ENCODE data around the gene OSTM1. TPM values are rescaled to one million over a fixed set of nuclear protein-coding genes. Genes with fewer than 3 reads are reported as not detected.

The OSTM1 gene
- polyA plus RNA-seq, 1 donor (not counting 4 experiments of a cell fraction or from before 2014, with no cell fraction given), result 71.3 TPM

- H3K27ac ChIP-seq (ENCODE audit: control insufficient read depth, insufficient read depth, low read length), result no peak overlapping the region
- H3K4me1 ChIP-seq (ENCODE audit: control insufficient read depth, extremely low read depth, insufficient read depth, low read length), result peaks cover 29% of the 10 kb centered on the region
- no peaks in the 10 kb centered on the region for H4K20me1 ChIP-seq (ENCODE audit: control insufficient read depth, extremely low read depth, insufficient read depth, low read length)
- H3K9ac ChIP-seq (ENCODE audit: control insufficient read depth, extremely low read depth, insufficient read depth, low read length), result no peak overlapping the region
- no peaks in the 10 kb centered on the region for H3K9me3 ChIP-seq (ENCODE audit: control insufficient read depth, low read depth, low read length)
- H2AFZ ChIP-seq (ENCODE audit: control insufficient read depth, low read length), result peak overlapping the region; percentile 45
- peak overlapping the region; percentile 28 to 70 (median 55) for H3K4me3 ChIP-seq (ENCODE audit: control insufficient read depth in 2 of 3, extremely low read depth in 1 of 3, insufficient read depth in 2 of 3, low read depth in 1 of 3, low read length in 3 of 3)
- TF ChIP-seq CTCF (optimal IDR thresholded peaks at IDR 0.05 in 1 of 3, IDR thresholded peaks at IDR 0.05 in 1 of 3, conservative IDR thresholded peaks at IDR 0.05 in 1 of 3; ENCODE audit: extremely low read depth in 1 of 3, insufficient read depth in 2 of 3, low read length in 3 of 3) (no peak), EZH2 (IDR thresholded peaks at IDR 0.05; ENCODE audit: low read length) (peak; percentile 87)
- H3K9me1 ChIP-seq (ENCODE audit: control insufficient read depth, extremely low read depth, insufficient read depth, low read length), result no peaks in the 10 kb centered on the region
- FAIRE-seq (no peak), DNase-seq (ENCODE audit: low read depth, low spot score) (no peak)
- peaks cover 87% of the 10 kb centered on the region for H3K27me3 ChIP-seq (ENCODE audit: control insufficient read depth, extremely low read depth, insufficient read depth, low read length)
- no peaks in the 10 kb centered on the region for H3K79me2 ChIP-seq (ENCODE audit: control insufficient read depth, insufficient read depth, low read length)
- dilution Hi-C loops (cut with MboI; ENCODE audit: extremely low pct_ligation_motif_present, low sequenced_read_pairs), result no loop called here
- peak overlapping the region; percentile 80 for H3K4me2 ChIP-seq (ENCODE audit: control insufficient read depth, extremely low read depth, insufficient read depth, low read depth, low read length)
- no peaks in the 10 kb centered on the region for H3K36me3 ChIP-seq (ENCODE audit: control insufficient read depth in 2 of 2, extremely low read depth in 1 of 2, insufficient read depth in 2 of 2, low read length in 2 of 2)
Observed at GRCh38 chr6:108117427-108118358, 43.2 kb upstream of the OSTM1 start.

- Histone ChIP-seq H2AFZ (ENCODE audit: control insufficient read depth, low read length) (no peak overlapping the region), H3K4me3 (ENCODE audit: control insufficient read depth in 2 of 3, extremely low read depth in 1 of 3, insufficient read depth in 2 of 3, low read depth in 1 of 3, low read length in 3 of 3) (peak overlapping the region in 1 of 3 experiments; percentile 70), H3K9ac (ENCODE audit: control insufficient read depth, extremely low read depth, insufficient read depth, low read length) (no peak overlapping the region), H3K9me1 (ENCODE audit: control insufficient read depth, extremely low read depth, insufficient read depth, low read length) (no peaks in the 10 kb centered on the region), H3K27ac (ENCODE audit: control insufficient read depth, insufficient read depth, low read length) (no peak overlapping the region), H3K36me3 (ENCODE audit: control insufficient read depth in 2 of 2, extremely low read depth in 1 of 2, insufficient read depth in 2 of 2, low read length in 2 of 2) (no peaks in the 10 kb centered on the region), H3K9me3 (ENCODE audit: control insufficient read depth, low read depth, low read length) (no peaks in the 10 kb centered on the region), H4K20me1 (ENCODE audit: control insufficient read depth, extremely low read depth, insufficient read depth, low read length) (no peaks in the 10 kb centered on the region), H3K79me2 (ENCODE audit: control insufficient read depth, insufficient read depth, low read length) (no peaks in the 10 kb centered on the region), H3K27me3 (ENCODE audit: control insufficient read depth, extremely low read depth, insufficient read depth, low read length) (peaks cover 89% of the 10 kb centered on the region), H3K4me2 (ENCODE audit: control insufficient read depth, extremely low read depth, insufficient read depth, low read depth, low read length) (peak overlapping the region; percentile 80), H3K4me1 (ENCODE audit: control insufficient read depth, extremely low read depth, insufficient read depth, low read length) (peaks cover 29% of the 10 kb centered on the region)
- TF ChIP-seq EZH2 (IDR thresholded peaks at IDR 0.05; ENCODE audit: low read length), result no peak
- TF ChIP-seq CTCF (optimal IDR thresholded peaks at IDR 0.05 in 1 of 3, IDR thresholded peaks at IDR 0.05 in 1 of 3, conservative IDR thresholded peaks at IDR 0.05 in 1 of 3; ENCODE audit: extremely low read depth in 1 of 3, insufficient read depth in 2 of 3, low read length in 3 of 3), result no peak
- dilution Hi-C loops (cut with MboI; ENCODE audit: extremely low pct_ligation_motif_present, low sequenced_read_pairs), result no loop called here
- DNase-seq (ENCODE audit: low read depth, low spot score) (no peak), FAIRE-seq (no peak)
Observed at GRCh38 chr6:108116546-108117426, 42.2 kb upstream of the OSTM1 start.

Measured in keratinocyte (primary cell).